Progenitor cell of endocrine pancreas (in vitro differentiated cells): ENCODE data around the gene FAIM2. TPM values are rescaled to one million over a fixed set of nuclear protein-coding genes. Genes with fewer than 3 reads are reported as not detected.

Experiments used
- DNase-seq: peaks from one replicate; pipeline ENCODE4 v3.0.0; 2021; ENCODE audit warnings: low spot score; ENCODE audit not compliant: unreplicated experiment
- H3K27ac Mint-ChIP-seq: 2 replicates; pipeline ENCODE4 v1.8.0; 2021; ENCODE audit warnings: mild to moderate bottlenecking, moderate library complexity, mixed read lengths
- H3K27me3 Mint-ChIP-seq: 2 replicates; pipeline ENCODE4 v1.8.0; 2021; ENCODE audit warnings: mixed read lengths
- H3K36me3 Mint-ChIP-seq: 2 replicates; pipeline ENCODE4 v1.8.0; 2022; ENCODE audit warnings: mixed read lengths; ENCODE audit not compliant: insufficient read depth
- H3K4me1 Mint-ChIP-seq: 2 replicates; pipeline ENCODE4 v1.8.0; 2021; ENCODE audit warnings: low read depth, mixed read lengths
- H3K4me3 Mint-ChIP-seq: 2 replicates; pipeline ENCODE4 v1.8.0; 2021; ENCODE audit warnings: low read depth, mild to moderate bottlenecking, moderate library complexity, mixed read lengths
- H3K9me3 Mint-ChIP-seq: 2 replicates; pipeline ENCODE4 v1.8.0; 2021; ENCODE audit warnings: low read depth, mixed read lengths
- CTCF ChIP-seq: fragments of 200-600 bp; sonication (generic); IDR thresholded peaks from one replicate; pipeline ENCODE4 v1.5.0; 2021; ENCODE audit warnings: antibody characterized with exemption, mild to moderate bottlenecking; ENCODE audit not compliant: unreplicated experiment
- total RNA-seq: library from RNA; stranded (reverse); gene quantifications from 2 replicates; pipeline ENCODE4 v1.2.1, GENCODE V29; 2021

Gene FAIM2
- total RNA-seq, 1 donor from 2014 or later, result not detected

- no peaks in the 10 kb centered on the region for H3K36me3 Mint-ChIP-seq
- peaks cover 34% of the 10 kb centered on the region for H3K27me3 Mint-ChIP-seq
- H3K9me3 Mint-ChIP-seq, result no peaks in the 10 kb centered on the region
- TF ChIP-seq CTCF, result no peak
- H3K4me3 Mint-ChIP-seq, result no peak overlapping the region
- H3K27ac Mint-ChIP-seq, result peak overlapping the region; percentile 75
- no peak for DNase-seq
- peaks cover 11% of the 10 kb centered on the region for H3K4me1 Mint-ChIP-seq
Observed at GRCh38 chr12:49894751-49895148, 8.9 kb downstream of the FAIM2 start.

- no peaks in the 10 kb centered on the region for H3K9me3 Mint-ChIP-seq
- no peaks in the 10 kb centered on the region for H3K36me3 Mint-ChIP-seq
- DNase-seq, result no peak
- H3K4me3 Mint-ChIP-seq, result no peak overlapping the region
- peak overlapping the region; percentile 75 for H3K27ac Mint-ChIP-seq
- H3K4me1 Mint-ChIP-seq, result peaks cover 11% of the 10 kb centered on the region
- peaks cover 27% of the 10 kb centered on the region for H3K27me3 Mint-ChIP-seq
- TF ChIP-seq CTCF, result no peak
Observed at GRCh38 chr12:49893753-49894750, 9.6 kb downstream of the FAIM2 start.

GRCh38 chr12:49892732-49893317 lies 10.9 kb downstream of the FAIM2 start:
- Mint-ChIP-seq H3K4me3 (no peak overlapping the region), H3K27me3 (peaks cover 21% of the 10 kb centered on the region), H3K9me3 (no peaks in the 10 kb centered on the region), H3K36me3 (no peaks in the 10 kb centered on the region), H3K4me1 (peaks cover 11% of the 10 kb centered on the region), H3K27ac (no peak overlapping the region)
- TF ChIP-seq CTCF, result no peak
- no peak for DNase-seq

GRCh38 chr12:49892084-49892731 lies 11.5 kb downstream of the FAIM2 start:
- no peak for DNase-seq
- no peak overlapping the region for H3K27ac Mint-ChIP-seq
- no peak for TF ChIP-seq CTCF

GRCh38 chr12:49891476-49891875 lies 12.2 kb downstream of the FAIM2 start:
- Mint-ChIP-seq H3K4me1 (peaks cover 16% of the 10 kb centered on the region), H3K9me3 (no peaks in the 10 kb centered on the region), H3K36me3 (no peaks in the 10 kb centered on the region), H3K4me3 (no peak overlapping the region), H3K27ac (no peak overlapping the region), H3K27me3 (peaks cover 24% of the 10 kb centered on the region)
- no peak for DNase-seq
- TF ChIP-seq CTCF, result no peak

More at GRCh38 chr12:49892084-49892731, 11.5 kb downstream of the FAIM2 start:
- Mint-ChIP-seq H3K36me3 (no peaks in the 10 kb centered on the region), H3K27me3 (peaks cover 18% of the 10 kb centered on the region), H3K4me3 (no peak overlapping the region), H3K9me3 (no peaks in the 10 kb centered on the region), H3K4me1 (peaks cover 12% of the 10 kb centered on the region)
